Activated T-cell treated with anti-CD3 and anti-CD28 coated beads, Interleukin-2, amount 50 U/mL, for 48 hours (primary cell): ENCODE results near the gene BCAP31.
"Not testable (repeated sequence)": the region's sequence is repeated elsewhere in the genome, so short reads cannot be mapped to it uniquely, and the experiment has no call there.

Experiments used
- DNase-seq, 2 experiments: peaks; one replicate each; pipeline ENCODE4 v3.0.0-alpha.2; 2020

BCAP31 gene

DNA sequence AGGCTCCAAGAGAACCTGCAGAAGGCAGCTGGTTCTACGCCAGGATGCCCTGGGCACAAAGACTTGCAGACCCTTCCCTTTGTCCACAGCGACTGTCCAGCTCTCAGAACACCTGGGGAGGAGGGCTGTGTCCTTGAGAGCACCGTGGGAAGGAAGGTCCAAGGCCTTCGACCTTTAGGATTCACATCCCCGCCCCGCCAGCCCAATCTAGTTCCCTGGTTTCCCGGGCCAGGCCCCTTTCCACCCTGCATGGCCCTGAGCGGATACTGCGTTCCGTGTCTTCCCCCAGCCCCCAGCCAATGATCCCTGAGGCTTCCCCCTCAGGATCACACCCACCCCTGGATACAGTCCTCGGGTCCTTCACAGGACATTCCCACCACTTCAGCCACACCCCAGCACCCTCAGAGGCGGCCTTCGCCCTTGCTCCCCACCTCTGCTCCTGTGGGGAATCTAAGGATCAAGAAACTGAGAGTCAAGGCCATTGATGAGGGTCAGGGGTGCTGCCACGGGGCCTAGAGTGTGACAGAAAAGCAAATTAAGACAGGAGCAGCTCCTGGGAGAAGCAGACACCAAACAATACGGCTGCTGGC, 9.6 kb upstream of the BCAP31 start:
- no peak for DNase-seq

DNA sequence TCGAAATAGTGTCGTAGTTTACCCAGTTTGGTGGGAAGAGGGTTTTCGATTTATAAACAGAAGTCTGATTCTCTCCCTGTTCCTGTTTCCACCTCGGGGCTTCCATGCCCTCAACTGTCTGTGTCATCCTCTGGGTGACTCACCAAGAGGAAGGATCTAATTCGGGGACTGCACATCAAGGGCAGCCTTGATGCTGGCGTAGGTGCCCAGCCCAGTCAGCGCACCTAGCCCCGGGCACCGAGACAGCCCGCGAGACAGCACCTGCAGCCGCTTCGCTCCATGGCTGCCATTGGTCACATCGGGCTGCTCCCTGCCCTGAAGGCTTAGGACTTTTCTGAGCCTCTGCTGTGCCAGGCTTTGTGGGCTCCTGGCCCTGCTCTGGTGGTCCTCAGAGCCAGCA, 8.2 kb upstream of the BCAP31 start:
- DNase-seq = no peak

DNA sequence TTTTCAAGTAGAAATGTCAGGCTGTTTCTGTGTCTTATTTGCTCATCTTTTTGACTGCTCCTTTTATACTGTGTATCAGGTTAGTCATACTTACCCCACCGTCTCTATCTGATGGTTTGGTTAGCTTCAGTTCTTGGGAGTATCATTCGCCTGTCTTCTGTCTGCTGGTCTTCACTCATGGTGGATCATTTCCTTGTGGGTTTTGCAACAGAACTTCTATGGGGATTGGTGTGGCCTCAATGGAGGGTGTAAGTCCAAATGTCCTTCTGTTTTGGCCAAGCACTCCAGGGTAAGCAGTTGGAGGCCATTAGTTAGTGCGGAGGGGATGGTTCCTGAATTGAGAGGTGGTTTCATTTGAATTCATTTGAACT, 7.6 kb upstream of the BCAP31 start:
- DNase-seq = no peak

DNA sequence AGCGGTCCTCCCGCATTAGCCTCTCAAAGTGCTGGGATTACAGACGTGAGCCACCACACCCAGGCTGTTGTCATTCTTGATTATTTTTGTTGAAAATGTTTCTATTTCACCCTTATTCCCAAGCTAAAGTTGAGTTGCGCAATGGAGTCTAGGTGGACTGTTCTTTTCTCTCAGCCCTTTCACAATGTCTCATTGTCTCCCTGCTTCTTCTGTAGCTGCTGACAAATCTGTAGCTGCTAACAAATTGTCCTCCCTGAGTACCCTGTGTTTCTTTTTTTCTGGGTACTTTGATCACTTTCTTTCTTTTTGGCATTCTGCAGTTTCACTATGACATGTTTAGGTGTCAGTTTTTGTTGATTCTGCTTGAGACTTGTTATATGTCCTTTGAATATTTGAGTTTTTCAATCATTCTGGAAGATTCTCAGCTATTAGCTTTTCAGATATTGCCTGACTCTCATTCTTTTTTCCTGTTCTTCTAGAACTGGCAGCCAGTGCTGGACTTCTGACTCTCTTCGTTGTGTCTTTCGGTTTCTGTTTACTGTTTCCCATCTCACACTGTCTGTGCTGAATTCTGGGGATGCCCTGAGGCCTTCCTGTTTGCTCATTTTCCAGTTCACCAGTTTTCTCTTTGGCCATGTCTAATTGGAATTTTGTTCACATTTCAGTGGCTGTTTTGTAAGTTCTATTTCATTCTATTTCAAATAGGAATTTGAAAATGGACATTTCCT, 7.1 kb upstream of the BCAP31 start:
- no peak for DNase-seq

DNA sequence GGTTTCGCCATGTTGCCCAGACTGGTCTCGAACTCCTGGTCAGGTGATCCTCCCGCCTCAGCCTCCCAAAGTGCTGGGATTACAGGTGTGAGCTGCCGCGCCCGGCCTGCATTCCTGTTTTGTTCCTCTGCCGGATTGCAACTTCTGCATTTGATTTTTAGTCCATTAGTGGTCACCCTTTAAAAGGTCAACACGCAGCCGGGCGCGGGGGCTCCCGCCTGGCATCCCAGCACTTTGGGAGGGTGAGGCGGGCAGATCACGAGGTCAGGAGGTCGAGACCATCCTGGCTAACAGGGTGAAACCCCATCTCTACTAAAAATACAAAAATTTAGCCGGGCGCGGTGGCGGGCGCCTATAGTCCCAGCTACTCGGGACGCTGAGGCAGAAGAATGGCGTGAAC, 5.9 kb upstream of the BCAP31 start:
- not testable (repeated sequence) for DNase-seq

DNA sequence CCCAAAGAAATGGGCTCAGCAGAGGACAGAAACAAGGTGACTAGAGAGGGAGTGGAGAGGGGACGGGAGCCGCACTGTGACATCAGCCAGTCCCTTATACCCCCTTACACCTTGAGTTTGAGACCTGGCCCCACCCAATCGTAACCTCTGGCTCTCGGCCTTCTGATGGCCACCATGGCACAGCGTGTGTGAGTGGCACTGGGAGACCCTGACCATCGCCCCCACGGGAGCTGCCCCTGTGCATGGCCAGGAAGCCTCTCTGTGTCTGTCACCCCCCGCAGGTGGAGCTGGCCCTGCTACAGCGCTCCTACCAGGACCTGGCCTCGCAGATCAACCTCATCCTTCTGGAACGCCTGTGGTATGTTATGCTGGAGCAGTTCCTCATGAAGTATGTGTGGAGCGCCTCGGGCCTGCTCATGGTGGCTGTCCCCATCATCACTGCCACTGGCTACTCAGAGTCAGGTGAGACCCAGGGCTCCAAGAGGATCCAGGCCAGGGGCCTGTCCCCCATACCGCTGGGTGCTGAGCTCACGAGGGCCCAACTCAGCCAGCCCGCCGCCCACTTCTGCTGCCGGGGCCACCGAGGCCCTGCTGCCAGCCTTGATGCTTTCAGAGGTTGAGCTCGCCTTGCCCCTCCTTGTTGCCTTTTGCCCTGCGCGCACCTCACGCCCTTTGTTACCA, 4.9 kb upstream of the BCAP31 start:
- no peak for DNase-seq

DNA sequence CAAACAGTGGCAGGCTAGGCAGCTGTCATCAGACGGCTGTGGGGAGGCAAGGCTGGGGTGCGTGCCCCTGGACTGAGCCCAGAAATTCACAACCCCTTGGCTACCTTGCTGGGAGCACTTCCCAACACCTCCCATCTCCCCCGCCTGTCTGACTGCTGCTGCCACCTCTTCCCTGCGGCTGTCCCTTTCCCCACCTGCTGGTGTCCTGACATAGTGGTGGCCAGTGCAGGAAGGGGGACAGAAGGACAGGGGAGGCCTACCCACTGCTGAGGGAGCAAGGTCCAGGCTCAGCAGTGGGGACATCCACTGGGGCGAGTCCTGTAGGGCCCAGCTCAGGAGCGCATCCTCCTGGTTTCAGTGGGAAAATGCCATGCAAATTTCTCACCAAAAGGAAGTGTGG, 3.9 kb upstream of the BCAP31 start:
- DNase-seq = no peak

DNA sequence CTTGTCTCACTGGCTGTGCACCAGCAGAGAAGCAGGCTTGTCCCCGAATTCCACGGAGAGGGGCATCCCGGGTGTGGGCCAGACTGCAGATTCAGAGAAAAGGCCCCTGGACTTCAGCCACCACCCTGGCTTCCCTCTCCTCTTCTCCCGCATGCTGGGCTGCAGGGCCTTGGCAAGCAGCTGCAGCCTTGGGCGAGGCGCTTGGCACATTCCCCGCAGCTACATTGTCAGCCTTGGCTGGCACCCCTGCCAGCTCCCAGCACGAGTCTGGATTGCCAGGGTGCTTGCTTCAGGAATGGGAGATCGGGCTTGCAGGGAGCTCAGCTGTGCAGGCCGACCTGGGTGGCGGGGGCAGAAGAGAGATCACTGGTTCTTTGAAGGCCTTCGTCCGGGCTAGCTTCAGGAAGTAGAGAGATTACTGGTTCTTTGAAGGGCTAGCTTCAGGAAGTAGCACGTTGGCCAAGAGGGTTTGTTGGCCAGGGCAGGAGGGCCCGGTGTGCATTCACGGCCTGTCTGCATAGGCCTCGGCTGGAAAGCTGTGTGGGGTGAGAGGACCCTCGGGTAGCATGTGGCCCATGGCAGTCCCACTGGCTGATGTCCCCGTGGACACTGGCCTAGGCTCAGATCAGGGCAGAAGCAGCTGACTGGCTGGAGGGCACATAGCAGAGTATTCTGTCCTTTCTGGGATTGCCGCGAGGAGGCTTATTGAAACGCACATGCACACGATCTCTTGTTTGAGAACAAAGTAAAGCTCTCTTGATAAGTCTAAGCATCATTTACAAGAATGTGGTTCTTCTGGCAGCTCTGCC, 3.1 kb upstream of the BCAP31 start:
- no peak for DNase-seq

DNA sequence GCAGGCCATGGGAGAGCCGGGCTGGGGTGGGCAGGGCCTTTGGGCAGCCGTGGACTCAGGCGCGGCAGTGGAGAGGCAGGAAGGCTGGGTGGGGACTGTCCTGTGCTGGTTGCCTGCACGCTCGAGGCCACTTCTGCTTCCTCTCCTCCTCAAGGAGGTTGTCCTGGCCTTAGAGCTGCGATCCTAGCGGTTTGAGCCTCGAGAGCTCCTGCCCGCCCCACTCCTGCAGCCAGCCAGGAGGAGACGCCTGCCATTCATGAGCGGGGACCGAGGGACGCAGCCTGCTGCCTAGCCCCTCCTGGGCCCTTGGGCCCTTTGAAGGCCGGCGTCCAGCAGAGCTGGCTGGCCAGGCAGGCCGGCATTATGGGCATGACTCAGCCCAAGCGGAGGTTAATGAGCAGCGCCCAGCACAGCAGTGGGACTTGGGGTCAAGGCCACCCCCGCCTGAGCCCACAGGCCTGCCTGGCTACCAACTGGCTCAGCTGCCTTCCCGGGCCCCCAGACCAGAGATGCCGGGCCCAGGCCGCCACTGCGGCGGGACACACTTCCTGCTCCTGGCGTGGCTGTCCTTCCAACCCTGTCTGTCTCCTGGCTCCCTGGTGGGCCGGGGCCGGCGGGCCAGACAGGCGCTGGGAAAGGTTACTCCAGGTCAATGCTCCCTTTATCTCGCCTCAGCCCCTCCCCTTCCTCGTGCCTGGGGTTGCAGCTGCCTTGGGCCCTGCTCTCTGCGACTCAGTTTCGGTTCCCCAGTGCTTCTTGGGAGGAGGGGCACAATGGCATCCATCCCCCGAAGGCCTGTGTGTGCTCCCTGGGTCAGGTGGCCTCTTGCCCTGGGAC, 2.3 kb upstream of the BCAP31 start:
- peak; percentile 33 to 46 for DNase-seq

DNA sequence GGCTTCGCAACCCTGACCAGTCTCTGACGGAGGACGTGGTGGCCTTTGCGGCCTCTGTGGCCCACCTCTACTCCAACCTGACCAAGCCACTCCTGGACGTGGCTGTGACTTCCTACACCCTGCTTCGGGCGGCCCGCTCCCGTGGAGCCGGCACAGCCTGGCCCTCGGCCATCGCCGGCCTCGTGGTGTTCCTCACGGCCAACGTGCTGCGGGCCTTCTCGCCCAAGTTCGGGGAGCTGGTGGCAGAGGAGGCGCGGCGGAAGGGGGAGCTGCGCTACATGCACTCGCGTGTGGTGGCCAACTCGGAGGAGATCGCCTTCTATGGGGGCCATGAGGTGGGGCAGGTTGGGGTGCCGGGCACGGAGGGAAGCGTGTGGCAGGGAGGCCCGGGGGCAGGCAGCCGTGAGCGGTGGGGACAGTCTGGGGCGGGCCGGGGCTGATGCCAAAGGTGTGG, 1.7 kb upstream of the BCAP31 start:
- DNase-seq = no peak

DNA sequence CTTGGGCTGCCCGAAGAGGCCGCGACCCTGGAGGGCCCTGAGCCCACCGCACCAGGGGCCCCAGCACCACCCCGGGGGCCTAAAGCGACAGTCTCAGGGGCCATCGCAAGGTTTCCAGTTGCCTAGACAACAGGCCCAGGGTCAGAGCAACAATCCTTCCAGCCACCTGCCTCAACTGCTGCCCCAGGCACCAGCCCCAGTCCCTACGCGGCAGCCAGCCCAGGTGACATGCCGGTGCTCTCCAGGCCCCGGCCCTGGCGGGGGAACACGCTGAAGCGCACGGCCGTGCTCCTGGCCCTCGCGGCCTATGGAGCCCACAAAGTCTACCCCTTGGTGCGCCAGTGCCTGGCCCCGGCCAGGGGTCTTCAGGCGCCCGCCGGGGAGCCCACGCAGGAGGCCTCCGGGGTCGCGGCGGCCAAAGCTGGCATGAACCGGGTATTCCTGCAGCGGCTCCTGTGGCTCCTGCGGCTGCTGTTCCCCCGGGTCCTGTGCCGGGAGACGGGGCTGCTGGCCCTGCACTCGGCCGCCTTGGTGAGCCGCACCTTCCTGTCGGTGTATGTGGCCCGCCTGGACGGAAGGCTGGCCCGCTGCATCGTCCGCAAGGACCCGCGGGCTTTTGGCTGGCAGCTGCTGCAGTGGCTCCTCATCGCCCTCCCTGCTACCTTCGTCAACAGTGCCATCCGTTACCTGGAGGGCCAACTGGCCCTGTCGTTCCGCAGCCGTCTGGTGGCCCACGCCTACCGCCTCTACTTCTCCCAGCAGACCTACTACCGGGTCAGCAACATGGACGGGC, 1.0 kb upstream of the BCAP31 start:
- no peak for DNase-seq

DNA sequence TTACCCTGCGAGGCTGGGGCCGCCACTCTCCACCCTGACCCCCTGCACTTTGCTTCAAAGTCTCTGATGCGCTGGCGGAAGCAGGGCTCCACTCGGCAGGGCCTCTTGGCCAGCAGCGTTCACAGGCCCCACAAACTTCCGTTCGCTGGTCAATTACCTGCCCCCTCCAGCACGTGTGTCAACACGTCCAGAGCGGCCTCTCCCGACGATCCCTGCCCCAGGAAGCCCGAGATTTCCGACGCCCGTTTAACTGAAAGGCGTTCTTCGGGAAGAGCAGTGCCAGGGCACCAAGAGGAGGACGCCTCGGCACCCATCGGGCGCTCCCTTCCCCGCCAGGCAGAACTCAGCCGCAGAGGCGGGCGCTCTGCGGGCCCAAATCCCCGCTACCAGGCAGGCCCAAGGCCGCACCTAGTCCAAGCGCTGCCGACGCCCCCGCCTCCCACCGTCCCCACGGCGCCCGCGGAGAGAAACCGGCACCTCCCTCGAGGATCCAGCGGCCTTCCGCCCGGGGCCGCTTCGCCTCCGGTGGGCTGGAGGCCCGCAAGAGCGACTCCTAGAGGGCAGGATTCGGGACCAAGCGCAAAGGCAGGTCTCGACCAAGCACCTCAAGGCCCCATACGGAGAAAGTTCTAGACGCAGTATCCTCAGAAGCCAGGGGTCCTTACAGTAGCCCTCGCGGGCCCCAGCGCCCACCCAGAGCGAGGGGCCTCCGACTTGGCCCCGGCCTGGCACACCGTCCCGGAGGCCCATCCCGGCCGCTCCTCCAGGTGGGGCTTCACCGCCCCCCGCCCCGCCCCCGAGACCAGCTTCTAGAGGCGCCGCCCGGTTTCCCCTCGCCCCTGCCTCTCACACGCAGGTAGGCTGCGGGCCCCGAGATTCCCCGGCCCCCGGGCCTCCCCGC, 586 bp downstream of the BCAP31 start:
- peak; percentile 47 to 51 for DNase-seq

DNA sequence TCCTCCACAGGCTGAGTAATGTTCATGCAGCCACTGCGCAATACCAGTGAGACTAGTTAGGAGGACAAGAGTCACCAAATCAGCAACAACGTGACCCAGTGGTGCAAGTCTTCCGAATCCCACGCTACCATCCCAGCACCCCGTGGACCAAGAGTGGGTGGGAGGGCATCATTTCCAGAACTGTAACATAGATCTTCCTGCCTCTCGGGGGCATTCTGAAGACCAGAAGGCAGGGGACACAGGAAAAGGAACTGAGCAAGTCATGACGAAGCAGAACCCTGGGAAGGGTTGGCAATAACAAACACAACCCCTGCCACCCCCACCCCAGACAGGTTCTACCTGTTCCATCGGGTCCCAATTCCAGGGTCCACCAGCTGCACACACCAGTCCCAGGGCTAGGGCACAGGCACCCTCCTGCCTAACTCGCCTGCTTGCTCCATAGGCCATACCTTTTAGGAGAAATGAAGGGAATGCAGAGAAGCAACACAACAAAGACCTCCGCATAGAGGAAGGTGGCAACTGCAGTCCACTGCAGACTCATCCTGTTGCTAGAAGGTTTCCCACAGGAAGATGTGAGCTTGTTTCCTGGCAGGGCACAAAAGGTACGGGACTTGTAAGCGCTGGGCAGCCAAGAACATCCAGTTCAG, 1.4 kb downstream of the BCAP31 start:
- DNase-seq = peak in 1 of 2 experiments; percentile 27

DNA sequence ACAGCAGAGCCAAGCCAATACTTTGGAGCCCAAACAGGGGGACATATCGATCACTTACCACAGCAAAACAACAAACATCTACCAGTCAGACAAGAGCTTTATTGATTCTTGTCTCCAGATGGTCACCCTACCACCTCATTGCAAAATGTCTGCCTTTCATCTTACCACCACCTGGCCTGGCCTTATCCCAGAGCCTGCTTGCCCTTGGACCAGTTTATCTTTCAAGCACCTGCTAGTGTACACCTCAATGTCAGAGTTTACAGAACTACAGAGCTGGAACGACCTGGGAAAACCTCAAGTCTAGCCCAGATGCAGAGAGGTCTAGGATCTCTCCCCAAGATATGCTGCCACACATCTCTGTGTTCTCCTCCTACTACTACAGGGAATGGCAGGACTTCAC, 4.5 kb downstream of the BCAP31 start:
- no peak for DNase-seq

DNA sequence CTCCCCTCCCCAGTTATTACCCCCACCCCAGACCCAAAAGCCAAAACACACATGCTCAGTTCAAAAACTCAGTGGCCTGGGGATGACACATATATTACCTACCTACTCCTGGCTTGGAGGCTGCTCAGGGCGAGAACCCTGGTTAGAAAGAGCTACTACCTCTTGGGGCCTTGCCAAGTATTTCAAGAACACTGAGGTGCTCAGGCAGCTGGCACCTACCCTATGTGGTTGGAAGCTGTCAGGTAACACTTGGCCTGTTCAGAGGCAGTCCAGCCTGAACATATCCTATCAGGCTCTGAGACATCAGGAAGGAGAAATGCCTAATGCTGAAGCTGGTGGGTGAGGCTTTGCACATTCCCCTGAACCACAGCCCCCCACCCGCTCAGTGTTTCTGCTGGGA, 4.9 kb downstream of the BCAP31 start:
- no peak for DNase-seq

DNA sequence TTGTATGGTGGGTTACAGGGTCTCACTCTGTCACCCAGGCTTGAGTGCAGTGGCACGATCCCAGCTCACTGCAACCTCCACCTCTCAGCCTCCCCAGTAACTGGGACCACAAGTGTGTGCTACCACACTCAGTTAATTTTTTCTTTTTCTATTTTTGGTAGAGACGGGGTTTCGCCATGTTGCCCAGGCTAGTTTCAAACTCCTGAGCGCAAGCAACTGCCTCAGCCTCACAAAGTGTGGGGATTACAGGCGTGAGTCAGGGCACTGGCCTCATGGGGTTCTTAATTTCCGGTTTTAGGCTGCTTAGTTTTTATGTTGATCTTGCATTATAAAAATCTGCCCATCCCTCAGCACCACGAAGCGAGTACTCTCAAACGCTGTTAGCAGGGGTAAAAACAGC, 6.7 kb downstream of the BCAP31 start:
- DNase-seq = no peak

DNA sequence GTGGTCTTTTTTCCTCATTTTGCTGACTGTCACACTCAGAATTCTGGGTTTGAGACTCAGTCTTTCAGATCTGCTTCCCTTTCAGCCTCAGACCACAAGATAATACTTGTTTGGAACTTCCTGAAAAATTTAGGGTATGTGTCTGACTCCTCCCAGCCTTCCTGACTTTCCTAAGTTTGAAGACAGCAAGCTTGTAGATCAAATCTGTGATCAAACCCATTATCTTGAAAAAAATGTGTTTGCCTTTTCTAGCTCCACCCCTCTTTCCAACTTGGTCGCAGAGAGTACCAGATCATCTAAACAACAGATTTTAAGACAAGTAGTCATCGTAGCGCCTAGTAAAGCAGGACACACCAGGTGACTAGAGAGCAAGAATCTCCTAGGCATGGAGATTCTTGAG, 9.9 kb downstream of the BCAP31 start:
- DNase-seq = no peak

DNA sequence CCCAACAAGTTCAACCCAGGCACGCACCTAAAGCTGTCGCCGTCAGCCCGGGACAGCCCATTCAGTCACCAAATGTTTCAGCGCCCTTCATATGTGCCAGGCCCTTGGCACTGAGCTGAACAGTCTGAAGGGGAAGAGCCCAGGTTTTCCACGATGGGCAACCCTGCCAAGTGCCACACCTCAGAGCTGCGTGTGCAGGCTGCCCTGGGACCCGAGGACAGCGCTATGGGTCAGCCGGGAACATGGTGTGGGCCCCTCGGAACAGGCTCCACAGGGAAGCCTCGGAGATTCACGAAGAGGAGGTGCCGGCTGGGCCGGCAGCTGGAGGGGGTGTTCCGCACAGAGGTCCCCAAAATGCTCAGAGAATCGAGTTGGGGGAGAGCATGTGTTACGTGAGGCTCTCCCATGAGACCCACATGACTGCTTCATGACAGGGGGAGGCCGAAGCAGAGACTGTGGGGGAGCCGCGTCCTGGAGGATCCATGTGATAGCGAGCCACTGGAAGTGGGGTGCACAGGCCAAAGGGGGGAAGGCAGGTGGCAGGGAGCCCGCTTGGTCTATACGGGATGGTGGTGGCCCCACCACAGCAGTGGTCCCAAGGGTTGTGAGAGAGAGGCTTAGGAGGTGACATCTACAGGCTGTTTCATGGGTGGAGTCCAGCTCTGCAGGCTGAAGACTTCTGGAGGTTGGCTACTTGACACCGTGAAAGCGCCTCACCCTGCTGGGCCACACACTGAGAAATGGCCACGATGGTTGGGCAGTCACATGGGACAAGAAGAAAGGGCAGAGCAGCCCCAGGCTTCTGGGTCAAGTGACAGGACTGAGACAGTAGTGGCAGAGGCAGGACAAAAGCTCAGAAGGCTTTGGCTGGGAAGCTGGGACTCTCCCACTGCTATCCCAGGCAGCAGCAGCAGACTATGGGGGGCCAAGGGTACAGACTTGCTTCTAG, 14.2 kb downstream of the BCAP31 start:
- no peak for DNase-seq

DNA sequence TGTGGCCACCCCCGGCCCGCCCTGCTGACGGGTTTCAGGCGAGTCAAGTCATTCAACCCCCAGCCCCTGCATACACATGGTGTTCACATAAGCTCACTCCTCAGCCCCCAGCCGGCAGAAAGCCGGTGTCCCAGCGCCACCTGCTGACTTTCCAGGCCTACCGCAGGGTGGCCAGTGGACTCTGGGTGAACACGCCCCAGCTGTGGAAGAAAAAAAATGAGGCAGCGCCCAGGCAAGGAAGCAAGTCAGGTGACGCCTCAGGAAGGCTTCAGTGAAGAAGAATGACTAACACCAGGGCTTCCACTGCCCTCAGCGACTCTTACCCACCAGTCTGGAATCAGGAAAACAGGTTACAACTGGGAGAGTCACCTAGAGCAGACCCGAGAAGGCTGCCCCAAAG, 15.8 kb downstream of the BCAP31 start:
- DNase-seq = peak; percentile 69 to 71
